HepG2 (cell line): Measurements from ENCODE around the gene PIGO. TPM values are rescaled to one million over a fixed set of nuclear protein-coding genes. Genes with fewer than 3 reads are reported as not detected.

Source experiments
- AKAP8 ChIP-seq: sonication (generic); formaldehyde crosslinking; IDR thresholded peaks from 2 replicates; pipeline ENCODE4 v1.5.1; 2020; ENCODE audit warnings: mild to moderate bottlenecking, missing genetic modification reagents
- ATF3 ChIP-seq: sonication (generic); formaldehyde crosslinking; IDR thresholded peaks from 2 replicates; pipeline ENCODE4 v1.4.0; 2020; ENCODE audit warnings: missing genetic modification reagents
- CHCHD3 ChIP-seq: sonication (generic); formaldehyde crosslinking; IDR thresholded peaks from 2 replicates; pipeline ENCODE4 v1.8.0; 2022; ENCODE audit warnings: mild to moderate bottlenecking, missing genetic modification reagents, moderate library complexity
- HCFC1 ChIP-seq: fragments of 150-350 bp; IDR thresholded peaks from 2 replicates; pipeline ENCODE4 v1.6.1; 2014; ENCODE audit warnings: low read depth, low read length
- HMGA1 ChIP-seq: sonication (generic); formaldehyde crosslinking; conservative IDR thresholded peaks from 2 replicates; pipeline ENCODE4 v1.4.0; 2020; ENCODE audit warnings: missing genetic modification reagents
- HOXA7 ChIP-seq: sonication (generic); formaldehyde crosslinking; IDR thresholded peaks from 2 replicates; pipeline ENCODE4 v1.8.1; 2022; ENCODE audit warnings: mild to moderate bottlenecking, missing genetic modification reagents, moderate library complexity
- JARID2 ChIP-seq: sonication (generic); formaldehyde crosslinking; IDR thresholded peaks from 2 replicates; pipeline ENCODE4 v1.8.1; 2023; ENCODE audit warnings: missing genetic modification reagents, inconsistent platforms; ENCODE audit not compliant: insufficient replicate concordance
- MXI1 ChIP-seq: IDR thresholded peaks from 3 replicates; pipeline ENCODE4 v1.6.1; 2012; ENCODE audit warnings: low read depth, low read length, inconsistent platforms, borderline replicate concordance
- PITX1 ChIP-seq: sonication (generic); formaldehyde crosslinking; IDR thresholded peaks from 2 replicates; pipeline ENCODE4 v1.5.1; 2020; ENCODE audit warnings: mild to moderate bottlenecking, missing genetic modification reagents
- POLR2G ChIP-seq: fragments of 200-400 bp; formaldehyde crosslinking; IDR thresholded peaks from 2 replicates; pipeline ENCODE4 v1.6.1; 2018; ENCODE audit warnings: mild to moderate bottlenecking, low read depth, low read length, moderate library complexity
- RORA ChIP-seq: sonication (generic); formaldehyde crosslinking; IDR thresholded peaks from 2 replicates; pipeline ENCODE4 v1.5.0; 2020; ENCODE audit warnings: mild to moderate bottlenecking, missing genetic modification reagents, moderate library complexity
- TEAD2 ChIP-seq: sonication (generic); formaldehyde crosslinking; IDR thresholded peaks from 2 replicates; pipeline ENCODE4 v1.9.0; 2021; ENCODE audit warnings: missing genetic modification reagents
- TERF1 ChIP-seq: sonication (generic); formaldehyde crosslinking; IDR thresholded peaks from 2 replicates; pipeline ENCODE4 v1.8.0; 2022; ENCODE audit warnings: mild to moderate bottlenecking, missing genetic modification reagents, moderate library complexity
- ZNF17 ChIP-seq: sonication (generic); formaldehyde crosslinking; IDR thresholded peaks from 2 replicates; pipeline ENCODE4 v1.5.0; 2020; ENCODE audit warnings: mild to moderate bottlenecking, missing genetic modification reagents
- ZNF503 ChIP-seq: sonication (generic); formaldehyde crosslinking; IDR thresholded peaks from 2 replicates; pipeline ENCODE4 v1.4.0; 2020; ENCODE audit warnings: missing genetic modification reagents
- ZNF576 ChIP-seq: sonication (generic); formaldehyde crosslinking; IDR thresholded peaks from 2 replicates; pipeline ENCODE4 v1.4.0; 2020; ENCODE audit warnings: mild to moderate bottlenecking, missing genetic modification reagents
- ZNF646 ChIP-seq: sonication (generic); formaldehyde crosslinking; IDR thresholded peaks from 2 replicates; pipeline ENCODE4 v1.9.0; 2021; ENCODE audit warnings: mild to moderate bottlenecking, missing genetic modification reagents
- ZNF724P ChIP-seq: sonication (generic); formaldehyde crosslinking; IDR thresholded peaks from 2 replicates; pipeline ENCODE4 v1.8.0; 2022; ENCODE audit warnings: missing genetic modification reagents, borderline replicate concordance
- ZNF75D ChIP-seq: sonication (generic); formaldehyde crosslinking; IDR thresholded peaks from 2 replicates; pipeline ENCODE4 v1.8.1; 2023; ENCODE audit warnings: missing genetic modification reagents, mild to moderate bottlenecking, borderline replicate concordance
- polyA plus RNA-seq, 8 experiments: library from polyadenylated mRNA; depleted of rRNA in 3 of 8; stranded (reverse) in 7 of 8; unstranded in 1 of 8; fragments of >200 nt; fragmentation: Illumina TruSeq in 4 of 8; extraction: Trizol in 4 of 8; gene quantifications; 2 replicates each; pipeline versions ENCODE4 v1.2.1 to v1.2.3, GENCODE V29; 2011 to 2016; ENCODE audit warnings: low read depth in 4 of 8, missing spikeins in 1 of 8, mixed read lengths in 1 of 8; ENCODE audit not compliant: insufficient read depth in 1 of 8
- total RNA-seq, 5 experiments: library from RNA; depleted of rRNA; stranded (reverse); fragments of >200 nt; fragmentation: Illumina TruSeq; extraction: Trizol; gene quantifications; 2 replicates each; pipeline ENCODE4 v1.2.3, GENCODE V29; 2016; ENCODE audit warnings: low read depth in 1 of 5

Gene PIGO
- total and polyA plus RNA-seq, 2 of the 13 experiments (the other 11 are each of a cell fraction or from before 2014, with no cell fraction given) = 20.5 to 26.2 TPM

- TF ChIP-seq ZNF17 (CRISPR knock-in tag) (no peak), ZNF576 (no peak), TEAD2 (CRISPR knock-in tag) (no peak), HMGA1 (CRISPR knock-in tag) (no peak), ZNF724P (CRISPR knock-in tag) (no peak), ZNF503 (CRISPR knock-in tag) (no peak), ZNF646 (CRISPR knock-in tag) (no peak), MXI1 (peak; percentile 76; the same call in 1 of the 3 replicates), PITX1 (CRISPR knock-in tag) (peak; percentile 62; the same call in 1 of the 2 replicates), TERF1 (no peak), JARID2 (CRISPR knock-in tag) (no peak), RORA (no peak), AKAP8 (CRISPR knock-in tag) (no peak), POLR2G (peak; percentile 57; the same call in 1 of the 2 replicates), ATF3 (CRISPR knock-in tag) (no peak), HOXA7 (CRISPR knock-in tag) (no peak), ZNF75D (CRISPR knock-in tag) (no peak), HCFC1 (peak; percentile 77), CHCHD3 (no peak; the same call in 1 of the 2 replicates)
Measured at GRCh38 chr9:35079426-35080341, 16.7 kb downstream of the PIGO start, which contains the start of gene FANCG (continued).
